ENCODE data around the gene SMIM45.

SMIM45 gene

GRCh38 chr22:41915035-41915785, 36.7 kb upstream of the SMIM45 start, which contains the start of gene SHISA8:
SHISA8 (minus strand) TSS chr22:41915074; CDS start chr22:41914667, 407 bp downstream.
- Histone ChIP-seq H2BK12ac (ENCODE audit: low read depth, low read length) (peak within 1 kb of the TSS; percentile 39; the same call in 1 of the 2 replicates), H2AK5ac (ENCODE audit: low read depth, low read length) (no peak within 1 kb of the TSS), H2BK5ac (ENCODE audit: low read depth, low read length) (no peak within 1 kb of the TSS), H3K9me3 (ENCODE audit: insufficient read depth in 2 of 2, low read depth in 1 of 2, low read length in 1 of 2) (no peaks in the 10 kb centered on the region; a peak in 1 of 4 replicates), H3K27ac (ENCODE audit: low read depth, low read length) (no peak within 1 kb of the TSS), H3K23me2 (ENCODE audit: low read depth, low read length) (peaks cover 12% of the 10 kb centered on the region; the same call in 1 of the 2 replicates), H3K23ac (ENCODE audit: insufficient read length) (no peak within 1 kb of the TSS), H3K79me1 (ENCODE audit: low read depth, low read length) (no peaks in the 10 kb centered on the region), H3K4me3 (ENCODE audit: extremely low read depth in 1 of 4, insufficient read depth in 2 of 4, low read depth in 3 of 4, low read length in 4 of 4) (peak within 1 kb of the TSS; percentile 30 to 65 (median 40)), H3K36me3 (ENCODE audit: control insufficient read depth in 2 of 4, insufficient read depth in 4 of 4, low read length in 3 of 4) (peaks cover 0 to 16% (median 0%) of the 10 kb centered on the region in 4 experiments; a peak in 1 of 8 replicates), H3K4me2 (ENCODE audit: insufficient read depth in 1 of 2, low read depth in 2 of 2, low read length in 2 of 2) (peak within 1 kb of the TSS; percentile 68 to 95), H2BK20ac (ENCODE audit: low read length) (no peak within 1 kb of the TSS), H3K14ac (ENCODE audit: insufficient read length) (no peak within 1 kb of the TSS), H3K4ac (replicated peaks; ENCODE audit: insufficient read length, low read depth, low read length) (no peak within 1 kb of the TSS), H4K91ac (replicated peaks; ENCODE audit: insufficient read length, low read length) (no peak within 1 kb of the TSS), H3K79me2 (ENCODE audit: control insufficient read depth in 1 of 2, insufficient read depth in 2 of 2, low read length in 2 of 2) (no peaks in the 10 kb centered on the region), H4K20me1 (replicated peaks in 1 of 2; ENCODE audit: control insufficient read depth in 1 of 2, insufficient read depth in 2 of 2, low read length in 2 of 2) (peaks cover 13 to 24% of the 10 kb centered on the region in 2 experiments), H3K18ac (ENCODE audit: extremely low read depth, low read length) (no peak within 1 kb of the TSS; the same call in 1 of the 2 replicates), H2AFZ (ENCODE audit: low read length) (no peak within 1 kb of the TSS; the same call in 1 of the 2 replicates), H2BK120ac (replicated peaks; ENCODE audit: low read depth, low read length) (no peak within 1 kb of the TSS), H3K4me1 (replicated peaks in 1 of 4; ENCODE audit: control insufficient read depth in 3 of 4, insufficient read depth in 4 of 4, low read length in 3 of 4) (peaks cover 0 to 20% (median 14%) of the 10 kb centered on the region in 4 experiments; a peak in 6 of 7 replicates), H4K8ac (ENCODE audit: extremely low read depth, insufficient read depth, low read length) (peak within 1 kb of the TSS; percentile 80), H2BK15ac (ENCODE audit: low read length) (peak within 1 kb of the TSS; percentile 95; the same call in 1 of the 2 replicates), H4K5ac (ENCODE audit: insufficient read length, low read depth, low read length) (no peak within 1 kb of the TSS), H3K56ac (replicated peaks; ENCODE audit: insufficient read length, low read depth, low read length) (no peak within 1 kb of the TSS), H3K9ac (replicated peaks in 1 of 4; ENCODE audit: extremely low read depth in 1 of 4, low read depth in 3 of 4, low read length in 3 of 4) (no peak within 1 kb of the TSS), H3K27me3 (replicated peaks in 1 of 4; ENCODE audit: control insufficient read depth in 3 of 4, extremely low read depth in 1 of 4, insufficient read depth in 3 of 4, low read length in 3 of 4) (peaks cover 69 to 98% (median 93%) of the 10 kb centered on the region in 4 experiments)
- DNase-seq (ENCODE audit: low read depth in 1 of 2, low spot score in 2 of 2) = no peak
- no peak for FAIRE-seq
- CTCF ChIA-PET (ENCODE audit: partially characterized antibody) = interaction anchor here (0.9 to 2.9 kb wide), 3 partner anchors 10 to 31 kb away, joined by 3 to 13 read pairs (median 10); partner anchors contain the start of gene CENPM
- 7% methylated on average over 25 of the region's 63 CpGs; no CpG with 5 or more reads in 1 of the 2 experiments for WGBS, 2 experiments (ENCODE audit: extremely low coverage in 1 of 2, insufficient coverage in 1 of 2, insufficient read length in 1 of 2, insufficient replicate concordance in 2 of 2, low coverage in 1 of 2, low lambda C conversion rate in 2 of 2, missing lambda C conversion rate in 1 of 2)
- POLR2A ChIA-PET (ENCODE audit: partially characterized antibody) = interaction anchor here (1.3 to 1.7 kb wide), 4 partner anchors 7 to 19 kb away, joined by 3 to 7 read pairs (median 6); no protein-coding TSS in a partner anchor
- TF ChIP-seq GTF2F1 (IDR thresholded peaks at IDR 0.05; ENCODE audit: borderline replicate concordance, low read depth, low read length) (no peak), POU5F1 (IDR thresholded peaks at IDR 0.05; ENCODE audit: low read depth, low read length) (no peak), NRF1 (IDR thresholded peaks at IDR 0.05; ENCODE audit: low read depth, low read length) (no peak), TBP (IDR thresholded peaks at IDR 0.05; ENCODE audit: low read depth, low read length) (no peak), SIX5 (IDR thresholded peaks at IDR 0.05; ENCODE audit: low read depth, low read length) (no peak), NANOG (IDR thresholded peaks at IDR 0.05; ENCODE audit: insufficient read depth, low read depth, low read length, poor library complexity, severe bottlenecking) (no peak), CBX5 (IDR thresholded peaks at IDR 0.05; ENCODE audit: low read depth, low read length) (no peak)

Measured in H1 (cell line).